Pancreas (tissue), 10 donors: ENCODE results near the gene PKIB. TPM values are rescaled to one million over a fixed set of nuclear protein-coding genes. Genes with fewer than 3 reads are reported as not detected.
"Not testable (repeated sequence)": the region's sequence is repeated elsewhere in the genome, so short reads cannot be mapped to it uniquely, and the experiment has no call there.

Experiments used
- ATAC-seq, 4 donors: fragments of 200-7000 bp; cut with Tn5 transposase; one replicate each; pipeline versions ENCODE4 v1.8.0 to v1.9.1; 2020; ENCODE audit warnings: mild to moderate bottlenecking in 4 of 4, moderate library complexity in 4 of 4
- DNase-seq, 6 donors: peaks; one replicate each; pipeline ENCODE4 v3.0.0-alpha.2; 2020
- FAIRE-seq: peaks from 2 replicates; lab custom pipeline; 2012; peaks lifted over from hg19 to GRCh38; lab: Jason Lieb, UNC
- H3K27ac ChIP-seq, 4 donors: fragments of 200-600 bp; sonication (generic); 1 replicate in 3 of 4; 2 replicates in 1 of 4; pipeline versions ENCODE4 v1.5.0 to v1.8.0; 2020
- H3K27me3 ChIP-seq, 4 donors: fragments of 200-600 bp; one replicate each; pipeline ENCODE4 v1.8.0; 2021
- H3K36me3 ChIP-seq, 3 donors: fragments of 200-600 bp; sonication (generic) in 1 of 3; one replicate each; pipeline versions ENCODE4 v1.5.0 to v1.8.0; 2020 to 2021
- H3K4me1 ChIP-seq, 3 donors: fragments of 200-600 bp; one replicate each; pipeline ENCODE4 v1.8.0; 2021
- H3K4me3 ChIP-seq, 4 donors: fragments of 200-600 bp; sonication (generic) in 2 of 4; one replicate each; pipeline versions ENCODE4 v1.5.0 to v1.8.0; 2020 to 2021
- H3K9me3 ChIP-seq, 4 donors: fragments of 200-600 bp; one replicate each; pipeline ENCODE4 v1.8.0; 2021
- CTCF ChIP-seq, 4 donors: fragments of 200-600 bp; sonication (generic) in 3 of 4; IDR thresholded peaks; one replicate each; pipeline versions ENCODE4 v1.5.0 to v1.8.0; 2021; ENCODE audit warnings: antibody characterized with exemption in 4 of 4
- WGBS, 2 donors: extraction: QIAGEN DNeasy Blood & Tissue Kit; methylation state at CpG; one replicate each; pipeline ENCODE4 v1.1.7; 2013; 5-methylcytosine and 5-hydroxymethylcytosine counted together
- intact Hi-C, 3 donors: fragments of 100-400 bp; cut with DNase I; formaldehyde crosslinking; loops; one replicate each; pipeline versions ENCODE4 v1.11.1 to v1.14.2; 2022
- polyA plus RNA-seq, 2 donors: library from polyadenylated mRNA; stranded (reverse); fragments of 200-250 nt; gene quantifications; one replicate each; pipeline ENCODE4 v1.2.3, GENCODE V29; 2013
- total RNA-seq, 6 donors: library from RNA; stranded (reverse); fragmentation: NEBNext Ultra II Directional in 4 of 6; extraction: Animal tissue kit (Norgen Biotek cat#: 25700) in 4 of 6; gene quantifications; one replicate each; pipeline versions ENCODE4 v1.2.1 to v1.2.4, GENCODE V29; 2021 to 2023
- donor health status: healthy with polysubstance abuse.
- donor health status: DM: no; HTN: no; CAD: no; lungs with moderate emphysema.
- donor health status: DM: no; HTN: no; CAD: no.
- donor health status: control.
- donor health status: control.
- donor health status: Bipolar disorder and iron deficiency.
- donor health status: DM: yes; HTN: yes; CAD: no.
- donor health status: DM: no; HTN: no; CAD: no.
- donor health status: DM: no; HTN: no; CAD: no.
- donor health status: DM: yes; HTN: yes; CAD: no.

Gene PKIB
- total and polyA plus RNA-seq, 8 donors = 1.2 to 21.1 (median 5.4) TPM

- TF ChIP-seq CTCF (IDR thresholded peaks at IDR 0.05) = no peak
- DNase-seq (no peak), FAIRE-seq (no peak), ATAC-seq (no peak)
- H3K27ac ChIP-seq = no peak overlapping the region
- H3K9me3 ChIP-seq = no peaks in the 10 kb centered on the region
- no peaks in the 10 kb centered on the region for H3K36me3 ChIP-seq
- H3K4me1 ChIP-seq = peaks cover 0 to 6% (median 0%) of the 10 kb centered on the region in 3 donors
- WGBS, 2 donors = 96 to 98% methylated on average over 2 of the region's 2 CpGs
- H3K4me3 ChIP-seq = no peak overlapping the region
- H3K27me3 ChIP-seq = no peaks in the 10 kb centered on the region
- intact Hi-C loops = no loop called here
Measured at GRCh38 chr6:122576888-122577287, 33.3 kb upstream of the PKIB start.

GRCh38 chr6:122578961-122579360 lies 31.2 kb upstream of the PKIB start:
- no peak for ATAC-seq
- no peak for FAIRE-seq
- no peak overlapping the region for H3K27ac ChIP-seq
- intact Hi-C loops = no loop called here
- 96 to 100% methylated on average over 1 of the region's 1 CpG for WGBS, 2 donors
- no peaks in the 10 kb centered on the region for H3K9me3 ChIP-seq
- H3K4me1 ChIP-seq = peaks cover 0 to 6% (median 0%) of the 10 kb centered on the region in 3 donors
- no peaks in the 10 kb centered on the region for H3K27me3 ChIP-seq
- no peak for TF ChIP-seq CTCF (IDR thresholded peaks at IDR 0.05)
- H3K4me3 ChIP-seq = no peak overlapping the region
- no peak for DNase-seq
- H3K36me3 ChIP-seq = no peaks in the 10 kb centered on the region

GRCh38 chr6:122580737-122581136 lies 29.5 kb upstream of the PKIB start:
- TF ChIP-seq CTCF (IDR thresholded peaks at IDR 0.05) = no peak
- intact Hi-C loops = no loop called here
- FAIRE-seq (no peak), ATAC-seq (peak in 1 of 4 donors; percentile 46), DNase-seq (no peak)
- no peaks in the 10 kb centered on the region for H3K9me3 ChIP-seq
- no peak overlapping the region for H3K4me3 ChIP-seq
- H3K27me3 ChIP-seq = no peaks in the 10 kb centered on the region
- H3K36me3 ChIP-seq = no peaks in the 10 kb centered on the region
- WGBS, 2 donors = 50 to 52% methylated on average over 3 of the region's 3 CpGs
- H3K4me1 ChIP-seq = peaks cover 0 to 6% (median 0%) of the 10 kb centered on the region in 3 donors
- no peak overlapping the region for H3K27ac ChIP-seq

- no peak overlapping the region for H3K27ac ChIP-seq
- H3K4me1 ChIP-seq = no peaks in the 10 kb centered on the region
- no peak for TF ChIP-seq CTCF (IDR thresholded peaks at IDR 0.05)
- FAIRE-seq (no peak), ATAC-seq (no peak), DNase-seq (no peak)
- H3K9me3 ChIP-seq = no peaks in the 10 kb centered on the region
- no peaks in the 10 kb centered on the region for H3K27me3 ChIP-seq
- no peaks in the 10 kb centered on the region for H3K36me3 ChIP-seq
- WGBS, 2 donors = 96 to 98% methylated on average over 1 of the region's 1 CpG
- H3K4me3 ChIP-seq = no peak overlapping the region
- intact Hi-C loops = no loop called here
Measured at GRCh38 chr6:122589115-122589514, 21.1 kb upstream of the PKIB start.

- FAIRE-seq, DNase-seq, intact Hi-C loops, H3K4me1 ChIP-seq, H3K4me3 ChIP-seq, H3K36me3 ChIP-seq, H3K9me3 ChIP-seq, H3K27me3 ChIP-seq, H3K27ac ChIP-seq, ATAC-seq: not testable (repeated sequence)
- WGBS, 2 donors = 68 to 73% methylated on average over 2 of the region's 2 CpGs
Measured at GRCh38 chr6:122598295-122598694, 11.9 kb upstream of the PKIB start.
